MM.1S (cell line): ENCODE results near the gene CER1.
"Not testable (repeated sequence)": the region's sequence is repeated elsewhere in the genome, so short reads cannot be mapped to it uniquely, and the experiment has no call there.

ENCODE experiments used
- DNase-seq: peaks from one replicate; pipeline ENCODE4 v3.0.0-alpha.2; 2015
- H2AFZ ChIP-seq: fragments of 300-600 bp; sonication (generic); 2 replicates; pipeline ENCODE4 v1.6.0; 2016; ENCODE audit warnings: antibody characterized with exemption, low read length
- H3F3A ChIP-seq: fragments of 300-600 bp; sonication (generic); 2 replicates; pipeline ENCODE4 v1.6.1; 2016; ENCODE audit warnings: mild to moderate bottlenecking, antibody characterized with exemption, low read length, moderate library complexity, mixed read lengths; ENCODE audit not compliant: insufficient read depth
- H3K27ac ChIP-seq: fragments of 300-600 bp; sonication (generic); 2 replicates; pipeline ENCODE4 v1.5.1; 2016; ENCODE audit warnings: mild to moderate bottlenecking, low read length
- H3K27me3 ChIP-seq: fragments of 300-600 bp; sonication (generic); replicated peaks from 2 replicates; pipeline ENCODE4 v1.6.0; 2016; ENCODE audit warnings: low read length; ENCODE audit not compliant: insufficient read depth
- H3K36me3 ChIP-seq: fragments of 300-600 bp; sonication (generic); replicated peaks from 2 replicates; pipeline ENCODE4 v1.6.1; 2016; ENCODE audit warnings: mild to moderate bottlenecking, low read length, mixed read lengths; ENCODE audit not compliant: insufficient read depth
- H3K4me1 ChIP-seq: fragments of 300-600 bp; sonication (generic); 2 replicates; pipeline ENCODE4 v1.6.1; 2016; ENCODE audit warnings: low read length, mixed read lengths
- H3K4me2 ChIP-seq: fragments of 300-600 bp; sonication (generic); 2 replicates; pipeline ENCODE4 v1.6.0; 2016; ENCODE audit warnings: low read depth, low read length
- H3K4me3 ChIP-seq: fragments of 300-600 bp; sonication (generic); 2 replicates; pipeline ENCODE4 v1.5.1; 2016; ENCODE audit warnings: low read length, mixed read lengths
- H3K79me2 ChIP-seq: fragments of 300-600 bp; sonication (generic); 2 replicates; pipeline ENCODE4 v1.6.1; 2016; ENCODE audit warnings: mixed run types, low read length, mixed read lengths
- H3K9ac ChIP-seq: fragments of 300-600 bp; sonication (generic); 2 replicates; pipeline ENCODE4 v1.6.1; 2016; ENCODE audit warnings: low read length, mixed read lengths
- H3K9me2 ChIP-seq: fragments of 300-600 bp; sonication (generic); replicated peaks from 2 replicates; pipeline ENCODE4 v1.6.1; 2016; ENCODE audit warnings: mild to moderate bottlenecking, low read length, mixed read lengths; ENCODE audit not compliant: insufficient read depth
- H3K9me3 ChIP-seq: fragments of 300-600 bp; sonication (generic); replicated peaks from 2 replicates; pipeline ENCODE4 v1.6.1; 2016; ENCODE audit warnings: mild to moderate bottlenecking, low read length, mixed read lengths; ENCODE audit not compliant: insufficient read depth
- H4K20me1 ChIP-seq: fragments of 300-600 bp; sonication (generic); 2 replicates; pipeline ENCODE4 v1.6.1; 2016; ENCODE audit warnings: mild to moderate bottlenecking, low read length, moderate library complexity, mixed read lengths; ENCODE audit not compliant: insufficient read depth
- CTCF ChIP-seq: fragments of 300-600 bp; sonication (generic); IDR thresholded peaks from 2 replicates; pipeline ENCODE4 v1.5.1; 2016; ENCODE audit warnings: antibody characterized with exemption, low read length, mixed read lengths
- EZH2 ChIP-seq: fragments of 300-600 bp; sonication (generic); optimal IDR thresholded peaks from 2 replicates; pipeline ENCODE3; 2017; ENCODE audit warnings: low read depth, mild to moderate bottlenecking, antibody characterized with exemption, low read length, mixed read lengths
- EZH2phosphoT487 ChIP-seq: fragments of 300-600 bp; sonication (generic); IDR thresholded peaks from 2 replicates; pipeline ENCODE4 v1.6.1; 2018; ENCODE audit warnings: antibody characterized with exemption, low read length

Gene CER1

DNA sequence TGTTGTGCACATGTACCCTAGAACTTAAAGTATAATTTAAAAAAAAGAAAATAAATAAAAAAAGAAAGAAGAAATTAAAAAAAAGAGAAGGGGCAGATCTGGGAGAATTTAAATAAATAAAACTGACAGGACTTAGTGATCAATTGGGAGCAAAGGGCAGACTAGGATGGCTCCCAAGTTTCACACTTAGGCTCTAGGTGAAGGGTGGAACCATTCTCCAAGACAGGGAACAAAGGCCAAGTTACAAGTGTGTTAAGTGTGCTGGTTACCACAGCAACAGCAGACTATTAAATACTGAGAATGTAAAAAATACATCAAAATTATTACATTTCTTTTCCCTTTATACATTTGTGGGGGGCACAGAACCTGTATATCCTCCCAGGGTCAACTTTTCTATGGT is 36.4 kb downstream of the CER1 start:
- H3K9me3 ChIP-seq = no peaks in the 10 kb centered on the region
- no peaks in the 10 kb centered on the region for H3K9me2 ChIP-seq
- H3K9ac ChIP-seq = no peak overlapping the region
- no peaks in the 10 kb centered on the region for H3K36me3 ChIP-seq
- H3K4me1 ChIP-seq = no peaks in the 10 kb centered on the region
- no peak overlapping the region for H3K4me2 ChIP-seq
- H3K4me3 ChIP-seq = no peak overlapping the region
- no peaks in the 10 kb centered on the region for H3F3A ChIP-seq
- no peaks in the 10 kb centered on the region for H4K20me1 ChIP-seq
- H3K27me3 ChIP-seq = no peaks in the 10 kb centered on the region
- no peak for DNase-seq
- TF ChIP-seq CTCF (no peak), EZH2 (no peak), EZH2phosphoT487 (no peak)
- H3K27ac ChIP-seq = no peak overlapping the region
- H3K79me2 ChIP-seq = peaks cover 17% of the 10 kb centered on the region
- no peak overlapping the region for H2AFZ ChIP-seq

DNA sequence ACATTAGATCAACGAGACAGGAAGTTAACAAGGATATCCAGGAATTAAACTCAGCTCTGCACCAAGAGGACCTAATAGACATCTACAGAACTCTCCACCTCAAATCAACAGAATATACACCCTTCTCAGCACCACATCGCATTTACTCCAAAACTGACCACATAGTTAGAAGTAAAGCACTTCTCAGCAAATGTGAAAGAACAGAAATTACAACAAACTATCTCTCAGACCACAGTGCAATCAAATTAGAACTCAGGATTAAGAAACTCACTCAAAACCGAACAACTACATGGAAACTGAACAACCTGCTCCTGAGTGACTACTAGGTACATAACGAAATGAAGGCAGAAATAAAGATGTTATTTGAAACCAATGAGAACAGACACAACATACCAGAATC is 39.9 kb downstream of the CER1 start:
- not testable (repeated sequence) for H3K9ac ChIP-seq, H3K4me1 ChIP-seq, H3K27ac ChIP-seq, H4K20me1 ChIP-seq, H3K36me3 ChIP-seq, H3K27me3 ChIP-seq, H3K4me3 ChIP-seq, H3F3A ChIP-seq, H3K79me2 ChIP-seq, H3K9me3 ChIP-seq, H3K4me2 ChIP-seq, H2AFZ ChIP-seq, DNase-seq, H3K9me2 ChIP-seq

DNA sequence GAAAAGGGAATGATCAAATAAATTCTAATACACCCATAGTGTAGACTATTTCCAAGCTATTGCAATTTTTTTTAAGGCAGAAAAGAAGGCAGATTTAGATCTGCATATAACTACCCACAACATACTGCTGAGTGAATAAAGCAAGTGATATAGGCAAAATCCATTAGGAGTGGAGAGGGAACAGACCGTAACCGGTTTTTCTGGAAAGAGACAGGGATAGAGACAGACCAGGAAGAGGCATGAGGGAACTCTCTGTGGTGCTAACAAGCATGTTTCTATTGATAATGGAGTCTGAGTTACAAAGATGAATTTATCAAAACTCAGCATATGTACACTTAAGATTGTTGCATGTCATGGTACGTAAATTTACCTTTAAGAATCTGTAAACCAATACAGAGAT is 43.8 kb downstream of the CER1 start:
- no peaks in the 10 kb centered on the region for H3K4me1 ChIP-seq
- no peaks in the 10 kb centered on the region for H3K9me2 ChIP-seq
- DNase-seq = no peak
- no peak overlapping the region for H3K4me3 ChIP-seq
- H2AFZ ChIP-seq = no peak overlapping the region
- no peak overlapping the region for H3K4me2 ChIP-seq
- H3F3A ChIP-seq = no peaks in the 10 kb centered on the region
- H3K27ac ChIP-seq = no peak overlapping the region
- H3K9me3 ChIP-seq = no peaks in the 10 kb centered on the region
- no peaks in the 10 kb centered on the region for H4K20me1 ChIP-seq
- H3K36me3 ChIP-seq = no peaks in the 10 kb centered on the region
- TF ChIP-seq EZH2phosphoT487 (no peak), CTCF (no peak), EZH2 (no peak)
- no peak overlapping the region for H3K9ac ChIP-seq
- H3K79me2 ChIP-seq = no peaks in the 10 kb centered on the region
- H3K27me3 ChIP-seq = no peaks in the 10 kb centered on the region

GRCh38 chr9:14677872-14678271 is 44.7 kb downstream of the CER1 start:
- no peak overlapping the region for H3K9ac ChIP-seq
- TF ChIP-seq CTCF (no peak), EZH2 (no peak), EZH2phosphoT487 (no peak)
- no peaks in the 10 kb centered on the region for H3K27me3 ChIP-seq
- H3K79me2 ChIP-seq = no peaks in the 10 kb centered on the region
- no peak overlapping the region for H3K27ac ChIP-seq
- no peaks in the 10 kb centered on the region for H3F3A ChIP-seq
- H3K9me3 ChIP-seq = no peaks in the 10 kb centered on the region
- no peaks in the 10 kb centered on the region for H3K36me3 ChIP-seq
- H3K9me2 ChIP-seq = no peaks in the 10 kb centered on the region
- no peak overlapping the region for H3K4me2 ChIP-seq
- DNase-seq = no peak
- no peak overlapping the region for H3K4me3 ChIP-seq
- H2AFZ ChIP-seq = no peak overlapping the region
- H4K20me1 ChIP-seq = no peaks in the 10 kb centered on the region
- no peaks in the 10 kb centered on the region for H3K4me1 ChIP-seq
